Suppressor macrophage treated with lipopolysaccharide for 4 hours (primary cell): ENCODE measurements around the gene CORO2B.

Experiments
- DNase-seq: peaks from one replicate; pipeline ENCODE4 v3.0.0-alpha.2; 2020

The CORO2B gene

DNA sequence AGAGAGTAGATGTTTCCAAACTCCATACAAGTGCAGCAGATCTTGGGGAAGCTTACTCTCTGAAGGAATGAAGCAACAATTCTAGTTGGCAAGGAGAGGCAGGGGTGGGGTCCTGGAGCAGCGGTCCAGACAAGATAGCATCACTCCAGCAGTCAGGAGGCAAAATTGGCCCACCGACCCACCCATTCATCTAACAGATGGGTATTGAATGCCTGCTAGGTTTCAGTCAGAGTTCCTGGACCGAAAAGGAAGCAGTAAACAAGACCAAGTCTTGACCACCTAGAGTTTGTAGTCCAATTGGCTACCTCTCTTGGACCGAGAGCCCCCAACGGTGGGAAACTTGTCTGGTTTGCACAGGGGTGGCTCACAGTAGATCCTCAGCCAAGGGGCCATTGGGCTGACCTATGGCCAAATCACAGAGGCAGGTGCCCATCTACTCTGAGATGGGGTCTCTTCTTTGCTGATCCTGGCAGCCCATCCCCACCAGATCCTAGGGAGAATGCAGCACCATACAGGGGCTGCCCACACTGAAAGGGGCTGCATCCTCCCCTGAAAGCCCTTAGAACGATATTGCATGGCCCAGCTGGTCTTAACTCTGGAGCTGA, 74.3 kb downstream of the CORO2B start:
- DNase-seq, result no peak

DNA sequence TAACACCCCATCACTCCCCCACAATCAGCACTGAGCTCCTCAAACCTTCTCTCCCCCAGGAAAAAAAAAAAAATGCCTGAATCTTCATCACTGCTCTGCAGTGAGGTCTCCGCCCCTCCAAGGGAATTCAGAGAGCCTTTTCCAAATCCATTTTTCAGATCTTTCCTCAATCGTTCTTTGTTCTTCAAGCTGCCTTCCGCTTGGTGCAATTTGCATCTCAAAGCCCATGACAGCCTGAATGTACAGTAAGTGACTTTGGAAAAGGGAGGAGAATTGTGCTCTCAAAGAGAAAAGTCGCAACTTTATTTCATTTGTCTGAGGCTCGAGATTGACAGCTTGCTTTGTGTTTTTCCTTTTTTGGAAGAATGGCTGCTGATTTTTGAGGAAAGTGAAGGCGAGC, 75.0 kb downstream of the CORO2B start:
- no peak for DNase-seq

DNA sequence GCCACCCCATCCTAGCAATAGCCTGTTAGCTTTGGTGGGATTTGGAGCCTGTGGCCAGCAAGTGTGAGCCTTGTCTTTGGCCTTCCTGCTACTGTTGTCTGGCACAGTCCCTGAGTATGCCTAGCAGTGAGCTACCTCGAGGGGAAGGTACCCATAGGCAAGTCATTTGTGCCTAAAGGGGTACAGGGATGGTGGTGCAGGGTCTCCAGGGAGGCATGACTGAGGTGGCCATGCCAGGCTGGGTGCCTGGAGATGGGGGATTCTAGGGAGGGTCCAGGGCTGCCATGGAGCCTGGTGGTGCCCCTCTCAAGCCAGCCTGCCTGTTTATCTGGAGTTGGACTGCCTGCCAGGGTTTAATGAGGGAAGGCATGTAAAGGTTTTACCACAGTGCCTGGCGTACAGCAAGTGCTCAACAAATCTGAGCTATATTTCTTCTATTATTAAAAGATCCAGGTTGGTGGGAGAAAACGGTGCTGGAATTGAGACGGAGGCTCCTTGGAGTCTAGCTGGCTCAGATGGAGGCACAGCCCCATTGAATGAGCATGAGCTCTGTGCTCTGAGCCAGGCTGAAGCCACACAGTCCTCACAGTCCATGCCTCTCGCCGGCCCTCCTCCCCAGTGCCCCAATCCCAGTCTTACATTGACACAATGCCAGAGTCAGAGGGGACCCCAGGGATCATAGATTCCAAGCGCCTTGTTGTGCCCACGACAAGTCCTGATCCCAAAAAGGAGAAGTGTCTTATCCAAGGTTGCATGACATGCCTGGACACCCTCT, 76.2 kb downstream of the CORO2B start:
- DNase-seq, result no peak

GRCh38 chr15:68655686-68656437, 77.1 kb downstream of the CORO2B start:
- no peak for DNase-seq

- no peak for DNase-seq
Measured at GRCh38 chr15:68656438-68656739, 77.6 kb downstream of the CORO2B start.

DNA sequence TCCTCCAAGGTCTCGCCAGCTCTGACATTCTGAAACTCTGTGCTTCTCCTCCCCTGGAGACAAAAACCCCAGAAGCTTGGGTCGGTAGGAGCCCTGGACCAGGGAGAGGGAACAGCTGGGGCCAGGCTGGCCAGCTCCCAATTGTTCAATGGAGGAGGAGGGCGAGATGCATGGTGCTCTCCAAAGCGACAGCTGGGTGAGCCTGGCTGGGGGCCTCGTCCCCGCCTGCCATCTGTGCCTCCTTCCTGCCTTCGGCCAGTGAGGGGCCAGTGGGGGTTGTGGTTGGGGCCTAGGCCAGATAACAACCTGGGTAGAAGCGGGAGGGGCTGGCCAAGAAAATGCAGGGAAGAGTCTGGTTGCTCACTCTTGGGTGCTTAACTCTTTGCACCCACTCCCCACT, 79.4 kb downstream of the CORO2B start:
- DNase-seq, result no peak

GRCh38 chr15:68658641-68659358, 80.0 kb downstream of the CORO2B start:
- no peak for DNase-seq

DNA sequence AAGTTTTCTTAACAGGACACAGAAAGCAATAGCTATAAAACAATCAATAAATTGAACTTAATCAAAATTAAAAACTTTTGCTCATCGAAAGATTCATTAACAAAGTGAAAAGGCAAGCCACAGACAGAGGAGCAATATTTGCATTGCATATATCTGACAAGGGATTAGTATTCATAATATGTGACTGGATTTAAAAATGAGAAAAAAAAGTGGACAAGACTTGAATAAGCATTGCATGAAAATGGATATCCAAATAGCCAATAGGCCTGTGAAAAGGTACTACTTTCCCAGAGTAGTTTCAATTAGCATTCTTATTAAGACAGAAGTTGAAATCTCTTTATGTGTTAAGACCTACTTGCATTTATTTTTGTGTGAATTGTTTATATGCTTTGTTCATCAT, 84.7 kb downstream of the CORO2B start:
- DNase-seq, result no peak

- no peak for DNase-seq
Measured at GRCh38 chr15:68666120-68666811, 87.5 kb downstream of the CORO2B start.

- no peak for DNase-seq
Measured at GRCh38 chr15:68666812-68667450, 88.1 kb downstream of the CORO2B start.

DNA sequence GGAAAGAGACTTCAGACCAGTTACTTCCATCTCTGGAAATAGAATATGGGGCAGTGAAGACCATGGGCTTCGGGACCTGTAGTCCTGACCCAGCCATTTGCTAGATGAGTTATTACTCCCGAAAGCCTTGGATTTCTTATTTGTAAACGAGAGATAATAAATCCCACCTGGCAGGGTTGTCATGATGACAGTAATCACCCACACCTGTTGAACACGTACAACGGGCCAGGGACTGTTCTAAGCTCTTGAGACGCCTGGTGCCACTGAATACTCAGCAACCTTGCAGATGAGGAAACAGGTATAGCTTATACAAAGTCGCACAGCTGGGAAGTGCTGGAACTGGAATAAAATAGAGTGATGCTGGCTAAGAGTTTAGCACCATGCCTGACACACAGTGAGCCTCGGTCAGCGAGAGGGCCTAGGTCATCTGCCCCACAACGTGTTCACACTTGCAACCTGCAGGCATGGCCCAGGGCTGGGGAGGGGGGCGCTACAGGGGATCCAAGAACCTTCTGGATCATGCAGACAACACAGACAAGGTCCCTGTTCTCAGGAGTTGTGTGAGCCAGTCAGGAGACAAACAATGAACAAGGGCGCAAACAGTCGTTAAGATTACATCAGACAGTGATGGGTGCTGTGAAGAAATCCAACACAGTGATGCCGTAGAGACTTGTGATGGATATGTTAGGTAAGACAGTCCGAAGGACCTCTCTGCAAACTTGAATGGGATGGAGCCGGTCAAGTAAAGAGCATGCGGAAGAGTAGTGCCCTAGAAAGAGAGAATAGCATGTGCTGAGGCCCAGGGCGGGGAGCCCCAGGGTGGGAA, 89.2 kb downstream of the CORO2B start:
- no peak for DNase-seq

- no peak for DNase-seq
Measured at GRCh38 chr15:68668926-68669600, 90.3 kb downstream of the CORO2B start.

GRCh38 chr15:68672251-68672650, 93.5 kb downstream of the CORO2B start:
- no peak for DNase-seq

GRCh38 chr15:68672781-68673205, 94.0 kb downstream of the CORO2B start:
- no peak for DNase-seq

DNA sequence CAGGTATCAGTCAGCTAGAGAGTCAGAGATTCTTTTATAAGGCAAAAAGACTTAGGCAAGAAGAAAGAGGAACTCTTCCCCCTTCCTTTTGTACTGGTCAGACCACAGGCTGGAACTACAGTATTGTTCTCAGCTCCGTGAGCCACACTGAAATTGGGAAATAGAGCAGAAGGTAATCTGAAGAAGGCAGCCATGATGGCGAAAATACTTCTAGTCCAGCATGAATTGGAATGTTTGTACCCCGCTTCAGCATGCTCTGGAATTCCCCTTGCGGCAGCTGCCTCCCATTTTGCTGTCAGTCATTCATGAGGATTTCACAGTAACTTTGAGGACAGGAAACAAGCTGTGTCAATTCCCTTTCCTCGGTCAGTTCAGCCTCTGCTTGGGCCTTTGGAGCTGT, 96.2 kb downstream of the CORO2B start:
- peak; percentile 78 for DNase-seq

GRCh38 chr15:68676011-68676605, 97.3 kb downstream of the CORO2B start:
- DNase-seq, result no peak

DNA sequence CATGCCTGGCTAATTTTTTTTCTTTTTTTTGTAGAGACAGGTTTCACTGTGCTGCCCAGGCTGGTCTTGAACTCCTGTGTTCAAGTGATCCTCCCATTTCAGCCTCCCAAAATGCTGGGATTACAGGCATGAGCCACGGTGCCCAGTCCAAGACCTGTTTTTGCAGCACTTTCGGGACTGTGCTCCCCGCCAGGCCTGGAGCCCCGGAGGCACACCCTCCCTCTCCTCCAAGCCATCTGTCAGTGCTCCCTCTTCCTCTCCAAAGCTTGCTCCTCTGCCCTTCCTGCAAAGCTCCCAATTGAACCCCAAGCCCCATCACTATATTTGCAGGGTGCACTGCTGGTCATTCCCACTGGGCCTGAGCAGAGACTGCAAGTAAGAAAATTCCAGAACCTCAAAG, 98.1 kb downstream of the CORO2B start:
- no peak for DNase-seq

DNA sequence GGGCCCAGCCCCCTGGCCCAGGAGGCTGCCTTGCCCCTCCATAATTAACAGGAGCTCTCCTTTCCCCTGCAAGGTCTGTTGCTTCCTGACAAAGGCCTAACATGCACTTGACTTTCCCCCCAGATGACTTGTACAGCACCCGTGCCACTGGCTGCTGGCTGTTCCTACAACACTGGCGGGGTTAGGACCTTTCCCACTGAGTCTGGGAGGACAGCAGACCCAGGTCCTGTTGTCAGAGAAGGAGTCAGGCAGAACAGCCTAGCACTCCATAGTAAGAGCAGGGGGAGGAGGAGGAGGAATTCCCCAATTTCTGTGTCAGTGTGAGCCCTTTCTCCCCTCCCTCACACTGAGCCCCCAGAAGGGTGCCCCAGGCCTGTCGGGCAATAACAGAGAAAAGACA, 99.2 kb downstream of the CORO2B start:
- no peak for DNase-seq

GRCh38 chr15:68678746-68679145, 100.0 kb downstream of the CORO2B start:
- DNase-seq, result no peak

DNA sequence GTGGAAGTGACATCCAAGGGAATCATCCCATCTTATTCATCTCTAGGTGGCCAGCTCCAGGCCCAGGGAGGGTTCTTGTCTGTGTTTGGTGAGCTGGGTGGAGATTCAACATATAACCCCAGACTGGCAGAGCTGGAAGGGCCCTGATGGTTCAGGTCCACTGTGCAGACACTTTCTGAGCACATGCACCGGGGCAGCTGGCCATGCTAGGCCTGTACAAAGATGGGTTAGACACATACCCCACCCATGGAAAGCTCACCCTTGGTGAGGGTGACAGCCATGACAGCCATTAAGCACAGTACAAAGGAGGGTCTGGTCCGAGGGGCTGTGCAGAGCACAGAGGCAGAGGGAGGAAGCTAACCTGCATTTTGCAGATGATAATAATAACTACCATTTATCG, 100.4 kb downstream of the CORO2B start:
- DNase-seq, result no peak
